ENCODE measurements around the gene KAZALD1. TPM values are rescaled to one million over a fixed set of nuclear protein-coding genes. Genes with fewer than 3 reads are reported as not detected.

The KAZALD1 gene
- polyA plus RNA-seq, 1 experiment = 10.8 TPM

GRCh38 chr10:101096378-101096777 is 34.6 kb downstream of the KAZALD1 start:
- no peak overlapping the region for H3K4me3 ChIP-seq (ENCODE audit: low read depth, low read length)
- no peak overlapping the region for H3K27ac ChIP-seq (ENCODE audit: low read depth, low read length)
- H3K9me3 ChIP-seq (ENCODE audit: control insufficient read depth, insufficient read depth, low read length) = no peaks in the 10 kb centered on the region; the same call in 1 of the 2 replicates
- DNase-seq (ENCODE audit: low read depth, low spot score) = no peak
- peaks cover 68% of the 10 kb centered on the region for H3K27me3 ChIP-seq (ENCODE audit: control insufficient read depth, insufficient read depth, low read length)
- no peak for TF ChIP-seq CTCF (IDR thresholded peaks at IDR 0.05; ENCODE audit: low read depth, low read length)
- ChIA-PET CTCF (interaction anchor here (0.5 to 13.9 kb wide), 20 partner anchors 8 to 475 kb away, joined by 3 to 304 read pairs (median 4); no protein-coding TSS in a partner anchor), POLR2A (interaction anchor here (0.8 kb wide), 1 partner anchor 46 kb away, joined by 3 read pairs; no protein-coding TSS in a partner anchor)

GRCh38 chr10:101097881-101098280 is 36.1 kb downstream of the KAZALD1 start:
- peaks cover 60% of the 10 kb centered on the region for H3K27me3 ChIP-seq (ENCODE audit: control insufficient read depth, insufficient read depth, low read length)
- no peaks in the 10 kb centered on the region; the same call in 1 of the 2 replicates for H3K9me3 ChIP-seq (ENCODE audit: control insufficient read depth, insufficient read depth, low read length)
- POLR2A ChIA-PET = no interaction called here
- TF ChIP-seq CTCF (IDR thresholded peaks at IDR 0.05; ENCODE audit: low read depth, low read length) = no peak
- CTCF ChIA-PET = interaction anchor here (13.9 kb wide), 1 partner anchor 45 kb away, joined by 304 read pairs; no protein-coding TSS in a partner anchor
- no peak overlapping the region for H3K27ac ChIP-seq (ENCODE audit: low read depth, low read length)
- DNase-seq (ENCODE audit: low read depth, low spot score) = no peak
- H3K4me3 ChIP-seq (ENCODE audit: low read depth, low read length) = no peak overlapping the region

- no peak for DNase-seq (ENCODE audit: low read depth, low spot score)
- POLR2A ChIA-PET = no interaction called here
- H3K27ac ChIP-seq (ENCODE audit: low read depth, low read length) = no peak overlapping the region
- no peaks in the 10 kb centered on the region for H3K9me3 ChIP-seq (ENCODE audit: control insufficient read depth, insufficient read depth, low read length)
- peaks cover 47% of the 10 kb centered on the region for H3K27me3 ChIP-seq (ENCODE audit: control insufficient read depth, insufficient read depth, low read length)
- CTCF ChIA-PET = interaction anchor here (13.9 kb wide), 1 partner anchor 43 kb away, joined by 304 read pairs; no protein-coding TSS in a partner anchor
- no peak overlapping the region for H3K4me3 ChIP-seq (ENCODE audit: low read depth, low read length)
- TF ChIP-seq CTCF (IDR thresholded peaks at IDR 0.05; ENCODE audit: low read depth, low read length) = no peak
Observed at GRCh38 chr10:101099901-101100300, 38.1 kb downstream of the KAZALD1 start.

GRCh38 chr10:101101372-101101881 is 39.6 kb downstream of the KAZALD1 start:
- H3K27me3 ChIP-seq (ENCODE audit: control insufficient read depth, insufficient read depth, low read length) = peaks cover 47% of the 10 kb centered on the region
- POLR2A ChIA-PET = no interaction called here

More at GRCh38 chr10:101101372-101101881, 39.6 kb downstream of the KAZALD1 start:
- Histone ChIP-seq H3K4me3 (ENCODE audit: low read depth, low read length) (no peak overlapping the region), H3K27ac (ENCODE audit: low read depth, low read length) (no peak overlapping the region), H3K9me3 (ENCODE audit: control insufficient read depth, insufficient read depth, low read length) (no peaks in the 10 kb centered on the region)
- TF ChIP-seq CTCF (IDR thresholded peaks at IDR 0.05; ENCODE audit: low read depth, low read length) = no peak
- DNase-seq (ENCODE audit: low read depth, low spot score) = no peak
- CTCF ChIA-PET = interaction anchor here (1.7 to 13.9 kb wide), 2 partner anchors 42 to 60 kb away, joined by 6 to 304 read pairs; no protein-coding TSS in a partner anchor
